GM12878 (cell line): ENCODE data around the gene CD58. TPM values are rescaled to one million over a fixed set of nuclear protein-coding genes. Genes with fewer than 3 reads are reported as not detected.
"Not testable (repeated sequence)": the region's sequence is repeated elsewhere in the genome, so short reads cannot be mapped to it uniquely, and the experiment has no call there.

ENCODE experiments used
- ATAC-seq: fragments of 200-7000 bp; cut with Tn5 transposase; 3 replicates; pipeline ENCODE4 v1.9.1; 2020; ENCODE audit warnings: mild to moderate bottlenecking, moderate library complexity
- BruUV-seq: library from RNA; stranded (reverse); fragments of 400-500 nt; replicated peaks from 2 replicates; lab custom pipeline; 2021; lab: Mats Ljungman, UMichigan
- CTCF ChIA-PET: fragments of 300-600 bp; sonication (Branson Sonifier 250); formaldehyde crosslinking; extraction: SDS; loops from one replicate; lab custom pipeline; 2021; ENCODE audit warnings: inconsistent platforms; lab: Yijun Ruan, JAX
- POLR2A ChIA-PET: fragments of 350-600 bp; formaldehyde crosslinking; extraction: SDS; loops from one replicate; lab custom pipeline; 2021; ENCODE audit warnings: inconsistent platforms; lab: Charles Lee
- RAD21 ChIA-PET: fragments of 300-600 bp; sonication (Branson Sonifier 250); formaldehyde crosslinking; loops from one replicate; lab custom pipeline; 2023; ENCODE audit warnings: antibody characterized with exemption; ENCODE audit not compliant: unreplicated experiment; lab: Charles Lee
- SMC1A ChIA-PET: fragments of 300-600 bp; sonication (Branson Sonifier 250); formaldehyde crosslinking; loops from one replicate; lab custom pipeline; 2023; ENCODE audit not compliant: unreplicated experiment, uncharacterized antibody; lab: Charles Lee
- DNase-seq: peaks from one replicate; pipeline ENCODE4 v3.0.0-alpha.2; 2011; ENCODE audit warnings: low read depth, low spot score
- FAIRE-seq: peaks from 3 replicates; lab custom pipeline; 2011; peaks lifted over from hg19 to GRCh38; lab: Jason Lieb, UNC
- H2AFZ ChIP-seq: 2 replicates; pipeline ENCODE4 v1.6.0; 2011; ENCODE audit warnings: low read depth, low read length, control low read depth; ENCODE audit not compliant: control insufficient read depth
- H3K27ac ChIP-seq: 2 replicates; pipeline ENCODE4 v1.5.1; 2011; ENCODE audit warnings: control low read depth; ENCODE audit not compliant: control insufficient read depth, insufficient read depth
- H3K27me3 ChIP-seq, 2 experiments: replicated peaks in 1 of 2; 2 replicates each; pipeline versions ENCODE4 v1.6.0 to v1.6.1; 2011; ENCODE audit warnings: low read length in 1 of 2; ENCODE audit not compliant: control insufficient read depth in 2 of 2, insufficient read depth in 2 of 2
- H3K36me3 ChIP-seq, 2 experiments: 2 replicates each; pipeline ENCODE4 v1.5.1; 2011; ENCODE audit warnings: low read length in 1 of 2; ENCODE audit not compliant: control insufficient read depth in 2 of 2, insufficient read depth in 2 of 2
- H3K4me1 ChIP-seq: 2 replicates; pipeline ENCODE4 v1.6.1; 2011; ENCODE audit warnings: mild to moderate bottlenecking, low read length, moderate library complexity, mixed read lengths; ENCODE audit not compliant: control insufficient read depth, insufficient read depth
- H3K4me2 ChIP-seq: 2 replicates; pipeline ENCODE4 v1.6.0; 2011; ENCODE audit warnings: control low read depth; ENCODE audit not compliant: control insufficient read depth, insufficient read depth
- H3K4me3 ChIP-seq: fragments of 200-600 bp; sonication (generic); 2 replicates; pipeline ENCODE4 v1.5.1; 2016
- H3K79me2 ChIP-seq: 2 replicates; pipeline ENCODE4 v1.6.0; 2011; ENCODE audit warnings: low read length; ENCODE audit not compliant: control insufficient read depth, insufficient read depth
- H3K9ac ChIP-seq: 2 replicates; pipeline ENCODE4 v1.8.0; 2011; ENCODE audit warnings: low read length, control low read depth, mixed read lengths; ENCODE audit not compliant: control insufficient read depth, insufficient read depth
- H3K9me3 ChIP-seq: replicated peaks from 3 replicates; pipeline ENCODE4 v1.5.1; 2011; ENCODE audit warnings: mild to moderate bottlenecking, low read length; ENCODE audit not compliant: control insufficient read depth, insufficient read depth
- H4K20me1 ChIP-seq: 2 replicates; pipeline ENCODE4 v1.6.0; 2011; ENCODE audit not compliant: control insufficient read depth, insufficient read depth
- BMI1 ChIP-seq: fragments of 450-650 bp; IDR thresholded peaks from 2 replicates; pipeline ENCODE4 v1.6.1; 2016; ENCODE audit warnings: mild to moderate bottlenecking, moderate library complexity, borderline replicate concordance
- WGBS: methylation state at CpG from one replicate; pipeline ENCODE4 v1.1.6; 2016; ENCODE audit warnings: low lambda C conversion rate; ENCODE audit not compliant: insufficient replicate concordance, insufficient coverage; ENCODE audit errors: missing lambda C conversion rate; 5-methylcytosine and 5-hydroxymethylcytosine counted together
- in situ Hi-C: fragments of 300-500 bp; cut with MboI; formaldehyde crosslinking; loops from 9 replicates; pipeline ENCODE4 v1.14.3; 2018; ENCODE audit warnings: mixed read lengths
- intact Hi-C: fragments of 100-400 bp; cut with micrococcal nuclease; formaldehyde crosslinking; loops from one replicate; pipeline ENCODE4 v1.14.2; 2022; ENCODE audit not compliant: unreplicated experiment
- polyA plus RNA-seq, 11 experiments: library from polyadenylated mRNA; depleted of rRNA in 4 of 11; unstranded in 6 of 11; stranded (reverse) in 5 of 11; fragments of >200 nt; fragmentation: Nextera tagmentation in 4 of 11; fragmentation: Illumina TruSeq in 1 of 11; extraction: Ambion mirVana in 4 of 11; extraction: Trizol in 1 of 11; gene quantifications; 1 replicate in 1 of 11; 2 replicates in 10 of 11; pipeline versions ENCODE4 v1.2.1 to v1.2.3, GENCODE V29; 2011 to 2016; ENCODE audit warnings: inconsistent platforms in 2 of 11, missing spikeins in 2 of 11, low read depth in 1 of 11
- total RNA-seq, 4 experiments: library from RNA; depleted of rRNA in 3 of 4; stranded (reverse); fragments of >200 nt in 3 of 4; fragmentation: Illumina TruSeq in 1 of 4; extraction: Trizol in 1 of 4; gene quantifications; 2 replicates each; pipeline versions ENCODE4 v1.2.1 to v1.2.3, GENCODE V29; 2013 to 2021
- TF ChIP-seq, protein P1 (sequence below), 3 experiments: IDR thresholded peaks in 2 of 3; conservative IDR thresholded peaks in 1 of 3; 2 replicates each; pipeline ENCODE4 v1.5.1; 2011; ENCODE audit warnings: low read depth in 3 of 3, low read length in 3 of 3, mild to moderate bottlenecking in 3 of 3, control low read depth in 2 of 3, moderate library complexity in 2 of 3, inconsistent platforms in 1 of 3, mixed read lengths in 1 of 3; ENCODE audit not compliant: control insufficient read depth in 2 of 3, insufficient read depth in 1 of 3; ENCODE audit errors: extremely low read depth in 1 of 3

CD58 gene
- total and polyA plus RNA-seq, 10 of the 15 experiments (the other 5 are each of a cell fraction or from before 2014, with no cell fraction given): 70.4 to 252 (median 129) TPM

DNA sequence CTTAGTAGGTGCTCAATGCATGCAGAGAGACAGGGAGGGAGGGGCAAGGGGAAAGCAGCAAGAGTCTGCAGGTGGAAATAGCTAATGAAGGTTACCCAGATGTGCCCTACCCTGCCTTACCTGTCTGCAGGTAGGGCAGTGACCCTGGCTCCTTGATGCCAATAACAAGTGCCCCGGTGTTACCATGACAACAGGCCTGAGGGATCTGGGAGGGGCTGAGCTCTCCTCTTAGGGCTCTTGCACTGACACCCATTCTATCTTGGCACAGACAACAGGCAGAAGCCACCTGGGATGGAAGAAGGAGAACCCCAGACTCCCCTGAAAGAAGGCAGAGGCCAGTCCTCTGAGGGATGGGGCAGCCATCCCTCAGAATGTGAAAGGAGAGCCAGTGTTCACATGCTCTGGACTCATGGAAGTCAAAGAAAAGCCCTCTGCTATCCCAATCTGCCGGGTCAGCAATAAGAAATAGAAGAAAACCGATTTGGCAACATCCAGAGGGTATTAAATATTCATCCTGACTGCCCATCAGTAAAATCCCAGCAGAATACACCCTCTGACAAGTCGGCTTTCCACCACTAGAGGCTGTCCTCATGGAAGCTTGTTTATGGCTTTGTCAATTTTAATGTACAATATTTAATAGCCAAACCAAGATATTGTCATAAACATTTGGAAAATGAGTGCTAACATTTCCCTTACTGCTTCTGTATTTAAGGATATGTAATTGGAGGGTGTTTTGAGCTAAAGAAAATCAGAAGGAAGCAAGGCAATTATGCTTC lies 24.4 kb upstream of the CD58 start:
- ChIA-PET RAD21 (interaction anchor here (1.1 to 3.1 kb wide), 13 partner anchors 8 to 533 kb away, joined by 3 to 42 read pairs (median 5); no protein-coding TSS in a partner anchor), CTCF (interaction anchor here (0.7 to 4.9 kb wide), 26 partner anchors 10 to 533 kb away, joined by 3 to 90 read pairs (median 4); partner anchors contain the start of gene CD58), SMC1A (interaction anchor here (0.8 to 3.0 kb wide), 17 partner anchors 9 to 534 kb away, joined by 3 to 57 read pairs (median 5); no protein-coding TSS in a partner anchor), POLR2A (interaction anchor here (0.6 to 1.3 kb wide), 4 partner anchors 8 to 73 kb away, joined by 3 to 10 read pairs (median 5); partner anchors contain the start of gene IGSF3)
- DNase-seq, H3K9ac ChIP-seq, H3K27me3 ChIP-seq, H3K27ac ChIP-seq, H3K4me2 ChIP-seq, H3K36me3 ChIP-seq, BruUV-seq, H3K4me3 ChIP-seq, H3K79me2 ChIP-seq, H3K9me3 ChIP-seq, intact Hi-C loops, ATAC-seq, FAIRE-seq, H4K20me1 ChIP-seq, in situ Hi-C loops, H2AFZ ChIP-seq: not testable (repeated sequence)
- TF ChIP-seq, protein P1, sequence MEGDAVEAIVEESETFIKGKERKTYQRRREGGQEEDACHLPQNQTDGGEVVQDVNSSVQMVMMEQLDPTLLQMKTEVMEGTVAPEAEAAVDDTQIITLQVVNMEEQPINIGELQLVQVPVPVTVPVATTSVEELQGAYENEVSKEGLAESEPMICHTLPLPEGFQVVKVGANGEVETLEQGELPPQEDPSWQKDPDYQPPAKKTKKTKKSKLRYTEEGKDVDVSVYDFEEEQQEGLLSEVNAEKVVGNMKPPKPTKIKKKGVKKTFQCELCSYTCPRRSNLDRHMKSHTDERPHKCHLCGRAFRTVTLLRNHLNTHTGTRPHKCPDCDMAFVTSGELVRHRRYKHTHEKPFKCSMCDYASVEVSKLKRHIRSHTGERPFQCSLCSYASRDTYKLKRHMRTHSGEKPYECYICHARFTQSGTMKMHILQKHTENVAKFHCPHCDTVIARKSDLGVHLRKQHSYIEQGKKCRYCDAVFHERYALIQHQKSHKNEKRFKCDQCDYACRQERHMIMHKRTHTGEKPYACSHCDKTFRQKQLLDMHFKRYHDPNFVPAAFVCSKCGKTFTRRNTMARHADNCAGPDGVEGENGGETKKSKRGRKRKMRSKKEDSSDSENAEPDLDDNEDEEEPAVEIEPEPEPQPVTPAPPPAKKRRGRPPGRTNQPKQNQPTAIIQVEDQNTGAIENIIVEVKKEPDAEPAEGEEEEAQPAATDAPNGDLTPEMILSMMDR (IDR thresholded peaks at IDR 0.05 in 2 of 3, conservative IDR thresholded peaks at IDR 0.05 in 1 of 3; ENCODE audit: control insufficient read depth in 2 of 3, extremely low read depth in 1 of 3, insufficient read depth in 1 of 3, low read depth in 3 of 3, low read length in 3 of 3): peak in 1 of 3 experiments; percentile 15; a peak in 2 of 6 replicates
- peak; percentile 56; the same call in 1 of the 2 replicates for TF ChIP-seq BMI1
- 49% methylated on average over 4 of the region's 4 CpGs for WGBS
- H3K4me1 ChIP-seq: peaks cover 20% of the 10 kb centered on the region

DNA sequence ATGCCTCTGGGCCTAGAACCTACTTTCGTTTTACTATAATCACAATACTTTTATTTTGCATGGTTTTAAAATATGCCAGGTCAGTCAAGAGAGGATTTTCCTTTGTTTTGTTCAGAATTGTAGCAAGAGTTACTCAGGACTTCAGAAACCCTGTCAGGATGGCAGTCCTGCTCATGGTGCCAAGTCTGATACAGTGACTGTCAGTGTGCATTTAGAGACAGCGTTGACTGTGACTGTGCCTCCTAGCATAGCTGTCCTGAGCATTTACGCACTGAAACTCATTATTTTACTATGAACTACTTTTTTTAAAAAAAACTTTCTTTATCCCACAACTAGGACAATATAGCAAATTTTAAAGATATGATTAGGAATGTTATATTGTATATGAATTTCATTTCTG lies 23.2 kb upstream of the CD58 start:
- SMC1A ChIA-PET: interaction anchor here (0.7 kb wide), 1 partner anchor 78 kb away, joined by 3 read pairs; no protein-coding TSS in a partner anchor
- RAD21 ChIA-PET: interaction anchor here (1.0 kb wide), 1 partner anchor 19 kb away, joined by 3 read pairs; no protein-coding TSS in a partner anchor
- H3K27me3 ChIP-seq, H3K9ac ChIP-seq, H3K9me3 ChIP-seq, H3K4me3 ChIP-seq, H2AFZ ChIP-seq, in situ Hi-C loops, H3K27ac ChIP-seq, FAIRE-seq, H3K79me2 ChIP-seq, intact Hi-C loops, H3K36me3 ChIP-seq, DNase-seq, ATAC-seq, H4K20me1 ChIP-seq, H3K4me2 ChIP-seq, BruUV-seq: not testable (repeated sequence)
- POLR2A ChIA-PET: interaction anchor here (0.5 kb wide), 1 partner anchor 24 kb away, joined by 3 read pairs; no protein-coding TSS in a partner anchor
- CTCF ChIA-PET: interaction anchor here (1.5 to 4.9 kb wide), 4 partner anchors 8 to 79 kb away, joined by 5 to 90 read pairs (median 41); partner anchors contain the start of gene CD58
- WGBS: 80% methylated on average over 3 of the region's 3 CpGs
- H3K4me1 ChIP-seq: peaks cover 20% of the 10 kb centered on the region

GRCh38 chr1:116593401-116593800 lies 22.6 kb upstream of the CD58 start:
- FAIRE-seq, in situ Hi-C loops, H3K36me3 ChIP-seq, H3K79me2 ChIP-seq, H3K9ac ChIP-seq, H3K9me3 ChIP-seq, H3K27me3 ChIP-seq, H3K4me2 ChIP-seq, DNase-seq, H3K4me3 ChIP-seq, BruUV-seq, H3K27ac ChIP-seq, H4K20me1 ChIP-seq, H2AFZ ChIP-seq, intact Hi-C loops, POLR2A ChIA-PET, ATAC-seq: not testable (repeated sequence)
- SMC1A ChIA-PET: interaction anchor here (1.0 kb wide), 1 partner anchor 38 kb away, joined by 6 read pairs; no protein-coding TSS in a partner anchor
- 94% methylated on average over 3 of the region's 5 CpGs for WGBS
- RAD21 ChIA-PET: interaction anchor here (1.0 kb wide), 1 partner anchor 19 kb away, joined by 3 read pairs; no protein-coding TSS in a partner anchor
- CTCF ChIA-PET: interaction anchor here (1.5 to 4.9 kb wide), 2 partner anchors 16 to 20 kb away, joined by 5 to 90 read pairs; partner anchors contain the start of gene CD58
- H3K4me1 ChIP-seq: peaks cover 16% of the 10 kb centered on the region
